H1 (cell line): ENCODE data around the gene GNG7. TPM values are rescaled to one million over a fixed set of nuclear protein-coding genes. Genes with fewer than 3 reads are reported as not detected.

Source experiments
- CTCF ChIA-PET: fragments of 300-600 bp; sonication (Branson Sonifier 250); formaldehyde crosslinking; loops from one replicate; lab custom pipeline; 2021; ENCODE audit not compliant: partially characterized antibody; lab: Charles Lee
- POLR2A ChIA-PET: fragments of 300-600 bp; sonication (Branson Sonifier 250); formaldehyde crosslinking; loops from one replicate; lab custom pipeline; 2021; ENCODE audit warnings: inconsistent platforms; ENCODE audit not compliant: partially characterized antibody; lab: Charles Lee
- DNase-seq, 2 experiments: peaks; one replicate each; pipeline versions ENCODE4 v3.0.0 to v3.0.0-alpha.2; 2010 to 2022; ENCODE audit warnings: low spot score in 2 of 2, low read depth in 1 of 2, mixed read lengths in 1 of 2
- FAIRE-seq: peaks from 2 replicates; lab custom pipeline; 2011; peaks lifted over from hg19 to GRCh38; lab: Jason Lieb, UNC
- H2AFZ ChIP-seq: 2 replicates; pipeline ENCODE4 v1.8.1; 2012; ENCODE audit warnings: low read length, inconsistent platforms
- H2AK5ac ChIP-seq: 2 replicates; pipeline ENCODE4 v1.6.1; 2013; ENCODE audit warnings: low read depth, low read length
- H2BK120ac ChIP-seq: replicated peaks from 2 replicates; pipeline ENCODE3; 2013; ENCODE audit warnings: low read depth, low read length, inconsistent platforms
- H2BK12ac ChIP-seq: 2 replicates; pipeline ENCODE4 v1.6.1; 2013; ENCODE audit warnings: low read depth, low read length
- H2BK15ac ChIP-seq: 2 replicates; pipeline ENCODE4 v1.6.1; 2013; ENCODE audit warnings: low read length
- H2BK20ac ChIP-seq: 2 replicates; pipeline ENCODE4 v1.6.1; 2013; ENCODE audit warnings: low read length
- H2BK5ac ChIP-seq: 2 replicates; pipeline ENCODE4 v1.6.1; 2013; ENCODE audit warnings: low read depth, low read length
- H3K14ac ChIP-seq: 2 replicates; pipeline ENCODE4 v1.6.1; 2013; ENCODE audit warnings: inconsistent platforms; ENCODE audit not compliant: insufficient read length
- H3K18ac ChIP-seq: 2 replicates; pipeline ENCODE4 v1.6.1; 2013; ENCODE audit warnings: low read length; ENCODE audit errors: extremely low read depth
- H3K23ac ChIP-seq: 2 replicates; pipeline ENCODE4 v1.6.1; 2013; ENCODE audit warnings: inconsistent platforms; ENCODE audit not compliant: insufficient read length
- H3K23me2 ChIP-seq: 2 replicates; pipeline ENCODE4 v1.6.1; 2013; ENCODE audit warnings: low read depth, low read length
- H3K27ac ChIP-seq: 2 replicates; pipeline ENCODE4 v1.6.1; 2011; ENCODE audit warnings: low read depth, low read length, inconsistent platforms
- H3K27me3 ChIP-seq, 4 experiments: replicated peaks in 1 of 4; 1 replicate in 1 of 4; 2 replicates in 3 of 4; pipeline versions ENCODE4 v1.6.1 to v1.8.1; 2011 to 2013; ENCODE audit warnings: low read length in 3 of 4, mild to moderate bottlenecking in 3 of 4, inconsistent platforms in 2 of 4, mixed read lengths in 2 of 4, moderate library complexity in 1 of 4; ENCODE audit not compliant: control insufficient read depth in 3 of 4, insufficient read depth in 3 of 4; ENCODE audit errors: extremely low read depth in 1 of 4
- H3K36me3 ChIP-seq, 4 experiments: 2 replicates each; pipeline versions ENCODE4 v1.6.1 to v1.8.1; 2011 to 2013; ENCODE audit warnings: mild to moderate bottlenecking in 4 of 4, low read length in 3 of 4, moderate library complexity in 2 of 4, control low read depth in 1 of 4, inconsistent platforms in 1 of 4; ENCODE audit not compliant: insufficient read depth in 4 of 4, control insufficient read depth in 2 of 4
- H3K4ac ChIP-seq: replicated peaks from 2 replicates; pipeline ENCODE3; 2013; ENCODE audit warnings: low read length, low read depth, mixed read lengths, inconsistent platforms; ENCODE audit not compliant: insufficient read length
- H3K4me1 ChIP-seq, 4 experiments: replicated peaks in 1 of 4; 1 replicate in 1 of 4; 2 replicates in 3 of 4; pipeline versions ENCODE4 v1.6.1 to v1.8.1; 2011 to 2013; ENCODE audit warnings: low read length in 3 of 4, inconsistent platforms in 2 of 4, mixed read lengths in 1 of 4; ENCODE audit not compliant: insufficient read depth in 4 of 4, control insufficient read depth in 3 of 4
- H3K4me2 ChIP-seq, 2 experiments: 2 replicates each; pipeline versions ENCODE4 v1.6.1 to v1.8.1; 2011 to 2013; ENCODE audit warnings: low read depth in 2 of 2, low read length in 2 of 2, control low read depth in 1 of 2, inconsistent platforms in 1 of 2, mild to moderate bottlenecking in 1 of 2; ENCODE audit not compliant: insufficient read depth in 1 of 2
- H3K4me3 ChIP-seq, 4 experiments: fragments of 200-600, 300-600 bp in 1 of 4; sonication (generic), shearing (Covaris generic), sonication (Bioruptor Twin) in 1 of 4; 2 replicates each; pipeline versions ENCODE4 v1.5.1 to v1.8.1; 2011 to 2016; ENCODE audit warnings: low read length in 4 of 4, low read depth in 3 of 4, control low read depth in 2 of 4, inconsistent platforms in 2 of 4, mild to moderate bottlenecking in 2 of 4, mixed read lengths in 1 of 4, moderate library complexity in 1 of 4; ENCODE audit not compliant: insufficient read depth in 2 of 4; ENCODE audit errors: extremely low read depth in 1 of 4
- H3K56ac ChIP-seq: replicated peaks from 2 replicates; pipeline ENCODE3; 2013; ENCODE audit warnings: low read depth, mild to moderate bottlenecking, mixed read lengths, low read length, inconsistent platforms; ENCODE audit not compliant: insufficient read length
- H3K79me1 ChIP-seq: 2 replicates; pipeline ENCODE4 v1.6.1; 2013; ENCODE audit warnings: low read depth, low read length, control low read depth
- H3K79me2 ChIP-seq, 2 experiments: 2 replicates each; pipeline versions ENCODE4 v1.6.1 to v1.8.1; 2012 to 2013; ENCODE audit warnings: low read length in 2 of 2, mild to moderate bottlenecking in 2 of 2, inconsistent platforms in 1 of 2; ENCODE audit not compliant: insufficient read depth in 2 of 2, control insufficient read depth in 1 of 2
- H3K9ac ChIP-seq, 4 experiments: replicated peaks in 1 of 4; 1 replicate in 1 of 4; 2 replicates in 3 of 4; pipeline versions ENCODE4 v1.6.1 to v1.8.1; 2011 to 2013; ENCODE audit warnings: low read depth in 3 of 4, low read length in 3 of 4, control low read depth in 2 of 4, mild to moderate bottlenecking in 2 of 4, moderate library complexity in 2 of 4, inconsistent platforms in 1 of 4; ENCODE audit errors: extremely low read depth in 1 of 4
- H3K9me3 ChIP-seq, 2 experiments: 2 replicates each; pipeline versions ENCODE4 v1.6.1 to v1.8.1; 2012 to 2013; ENCODE audit warnings: mild to moderate bottlenecking in 2 of 2, moderate library complexity in 2 of 2, control low read depth in 1 of 2, inconsistent platforms in 1 of 2, low read depth in 1 of 2, low read length in 1 of 2, mixed read lengths in 1 of 2; ENCODE audit not compliant: insufficient read depth in 2 of 2
- H4K20me1 ChIP-seq, 2 experiments: replicated peaks in 1 of 2; 2 replicates each; pipeline versions ENCODE3 to v1.8.1; 2011 to 2013; ENCODE audit warnings: inconsistent platforms in 2 of 2, low read length in 2 of 2, mild to moderate bottlenecking in 1 of 2; ENCODE audit not compliant: insufficient read depth in 2 of 2, control insufficient read depth in 1 of 2
- H4K5ac ChIP-seq: 2 replicates; pipeline ENCODE4 v1.6.1; 2013; ENCODE audit warnings: low read length, low read depth, mixed read lengths, inconsistent platforms; ENCODE audit not compliant: insufficient read length
- H4K8ac ChIP-seq: 2 replicates; pipeline ENCODE4 v1.8.0; 2013; ENCODE audit warnings: mild to moderate bottlenecking, moderate library complexity, low read length, inconsistent platforms; ENCODE audit not compliant: insufficient read depth; ENCODE audit errors: extremely low read depth
- H4K91ac ChIP-seq: replicated peaks from 2 replicates; pipeline ENCODE3; 2013; ENCODE audit warnings: low read length, mixed read lengths, inconsistent platforms; ENCODE audit not compliant: insufficient read length
- CTBP2 ChIP-seq: IDR thresholded peaks from 2 replicates; pipeline ENCODE4 v1.7.0; 2011; ENCODE audit warnings: borderline replicate concordance, mild to moderate bottlenecking, moderate library complexity, mixed read lengths, low read length; ENCODE audit not compliant: insufficient read depth, insufficient read length
- FOSL1 ChIP-seq: IDR thresholded peaks from 2 replicates; pipeline ENCODE4 v1.6.1; 2011; ENCODE audit warnings: mild to moderate bottlenecking, low read depth, low read length, moderate library complexity; ENCODE audit not compliant: insufficient read depth
- RBBP5 ChIP-seq: IDR thresholded peaks from 2 replicates; pipeline ENCODE4 v1.7.1; 2012; ENCODE audit warnings: low read depth, mild to moderate bottlenecking, inconsistent platforms, low read length, moderate library complexity, borderline replicate concordance
- SAP30 ChIP-seq: fragments of 300-600 bp; sonication (generic); IDR thresholded peaks from 2 replicates; pipeline ENCODE4 v1.7.1; 2012; ENCODE audit warnings: low read length, moderate library complexity, mild to moderate bottlenecking, inconsistent platforms; ENCODE audit not compliant: insufficient read depth, insufficient replicate concordance
- TAF1 ChIP-seq: IDR thresholded peaks from 2 replicates; pipeline ENCODE4 v1.6.1; 2011; ENCODE audit warnings: mild to moderate bottlenecking, low read depth, low read length
- ZNF274 ChIP-seq: IDR thresholded peaks from 2 replicates; pipeline ENCODE4 v1.7.0; 2012; ENCODE audit warnings: low read length, borderline replicate concordance; ENCODE audit errors: extremely low read depth
- WGBS, 2 experiments: shearing (Covaris generic) in 1 of 2; methylation state at CpG; one replicate each; pipeline versions ENCODE4 v1.1.6 to v1.1.7; 2013 to 2015; ENCODE audit warnings: low lambda C conversion rate in 2 of 2, mixed read lengths in 2 of 2, inconsistent platforms in 1 of 2, low coverage in 1 of 2, missing lambda C conversion rate in 1 of 2; ENCODE audit not compliant: insufficient replicate concordance in 2 of 2, insufficient coverage in 1 of 2, insufficient read length in 1 of 2; ENCODE audit errors: extremely low coverage in 1 of 2, missing lambda C conversion rate in 1 of 2; 5-methylcytosine and 5-hydroxymethylcytosine counted together
- polyA plus RNA-seq, 7 experiments: library from polyadenylated mRNA; depleted of rRNA in 3 of 7; stranded (reverse) in 5 of 7; unstranded in 2 of 7; fragments of >200 nt in 5 of 7; fragments of 200-250 nt in 2 of 7; gene quantifications; 1 replicate in 5 of 7; 2 replicates in 1 of 7; 4 replicates in 1 of 7; pipeline versions ENCODE4 v1.2.1 to v1.2.3, GENCODE V29; 2011 to 2013; ENCODE audit warnings: missing spikeins in 2 of 7, mixed read lengths in 2 of 7
- total RNA-seq: library from RNA; stranded (reverse); fragmentation: NEBNext Ultra II Directional; extraction: Animal tissue kit (Norgen Biotek cat#: 25700); gene quantifications from 2 replicates; pipeline ENCODE4 v1.2.1, GENCODE V29; 2021
- TF ChIP-seq, protein P1 (sequence below), 3 experiments: IDR thresholded peaks; 1 replicate in 2 of 3; 2 replicates in 1 of 3; pipeline versions ENCODE4 v1.5.1 to v1.6.1; 2011; ENCODE audit warnings: low read length in 3 of 3, mild to moderate bottlenecking in 3 of 3, inconsistent platforms in 2 of 3, low read depth in 1 of 3, moderate library complexity in 1 of 3; ENCODE audit not compliant: insufficient read depth in 1 of 3; ENCODE audit errors: control extremely low read depth in 1 of 3

GNG7 gene
- total and polyA plus RNA-seq, 2 of the 8 experiments (the other 6 are each of a cell fraction or from before 2014, with no cell fraction given), result 2.8 to 7.8 TPM

DNA sequence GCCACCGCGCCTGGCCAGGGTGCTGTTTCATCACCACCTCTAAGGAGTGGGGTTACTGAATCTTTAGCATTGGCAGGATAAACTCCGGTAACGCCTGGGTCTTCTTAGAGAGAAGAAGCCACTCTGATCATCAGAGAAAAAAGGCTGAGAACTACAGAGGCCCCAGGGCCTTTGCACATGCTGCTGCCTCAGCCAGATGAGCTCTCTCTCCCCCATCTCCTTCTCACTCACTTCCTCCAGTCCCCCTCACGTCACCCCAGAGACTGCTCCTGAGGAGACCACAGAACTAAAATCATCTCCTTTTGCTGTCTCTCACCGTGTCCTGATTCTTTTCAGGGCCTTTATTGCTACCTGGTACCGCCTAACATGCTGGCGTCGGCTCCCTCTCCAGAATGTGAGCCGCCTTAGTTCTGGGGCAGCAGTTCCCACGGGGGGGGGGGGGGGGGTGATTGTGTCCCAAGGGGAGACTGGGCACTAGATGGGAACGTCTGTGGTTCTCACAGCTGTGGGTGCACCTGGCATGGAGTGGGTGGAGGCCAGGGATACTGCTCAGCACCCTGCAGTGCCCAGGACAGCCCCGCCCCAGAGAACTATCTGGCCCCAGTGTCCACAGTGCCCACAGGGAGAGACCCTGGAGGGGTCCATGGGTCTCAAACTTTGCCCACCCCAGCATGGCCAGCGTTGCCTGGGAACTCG, 23.8 kb upstream of the GNG7 start:
- ChIA-PET POLR2A (no interaction called here), CTCF (interaction anchor here (0.7 to 3.8 kb wide), 10 partner anchors 14 to 298 kb away, joined by 3 to 14 read pairs (median 4); partner anchors contain the start of genes SLC39A3 and TLE6)
- H2BK20ac ChIP-seq, result no peak overlapping the region
- H2BK5ac ChIP-seq, result no peak overlapping the region
- no peak overlapping the region for H4K5ac ChIP-seq
- no peak for DNase-seq
- H3K23ac ChIP-seq, result no peak overlapping the region
- no peak overlapping the region for H3K56ac ChIP-seq
- peaks cover 0 to 11% (median 0%) of the 10 kb centered on the region in 4 experiments; a peak in 1 of 7 replicates for H3K4me1 ChIP-seq
- H2BK15ac ChIP-seq, result no peak overlapping the region
- H3K27me3 ChIP-seq, result peaks cover 0 to 7% (median 3%) of the 10 kb centered on the region in 4 experiments; a peak in 4 of 7 replicates
- H3K36me3 ChIP-seq, result no peaks in the 10 kb centered on the region
- no peak overlapping the region for H3K18ac ChIP-seq
- H3K14ac ChIP-seq, result no peak overlapping the region
- H2BK120ac ChIP-seq, result no peak overlapping the region
- no peaks in the 10 kb centered on the region for H3K79me1 ChIP-seq
- no peaks in the 10 kb centered on the region for H3K79me2 ChIP-seq
- no peak overlapping the region for H4K8ac ChIP-seq
- H2AFZ ChIP-seq, result no peak overlapping the region
- H3K4ac ChIP-seq, result no peak overlapping the region
- H4K20me1 ChIP-seq, result peaks cover 0 to 2% of the 10 kb centered on the region in 2 experiments
- H3K27ac ChIP-seq, result no peak overlapping the region
- no peak overlapping the region for H3K4me3 ChIP-seq
- H2AK5ac ChIP-seq, result no peak overlapping the region
- no peak overlapping the region for H3K9ac ChIP-seq
- no peaks in the 10 kb centered on the region for H3K9me3 ChIP-seq
- H3K23me2 ChIP-seq, result peaks cover 5% of the 10 kb centered on the region; the same call in 1 of the 2 replicates
- no peak for FAIRE-seq
- H2BK12ac ChIP-seq, result no peak overlapping the region
- no peak overlapping the region for H4K91ac ChIP-seq
- WGBS, 2 experiments, result 90% methylated on average over 13 of the region's 15 CpGs; no CpG with 5 or more reads in 1 of the 2 experiments
- no peak overlapping the region for H3K4me2 ChIP-seq
- TF ChIP-seq, protein P1, sequence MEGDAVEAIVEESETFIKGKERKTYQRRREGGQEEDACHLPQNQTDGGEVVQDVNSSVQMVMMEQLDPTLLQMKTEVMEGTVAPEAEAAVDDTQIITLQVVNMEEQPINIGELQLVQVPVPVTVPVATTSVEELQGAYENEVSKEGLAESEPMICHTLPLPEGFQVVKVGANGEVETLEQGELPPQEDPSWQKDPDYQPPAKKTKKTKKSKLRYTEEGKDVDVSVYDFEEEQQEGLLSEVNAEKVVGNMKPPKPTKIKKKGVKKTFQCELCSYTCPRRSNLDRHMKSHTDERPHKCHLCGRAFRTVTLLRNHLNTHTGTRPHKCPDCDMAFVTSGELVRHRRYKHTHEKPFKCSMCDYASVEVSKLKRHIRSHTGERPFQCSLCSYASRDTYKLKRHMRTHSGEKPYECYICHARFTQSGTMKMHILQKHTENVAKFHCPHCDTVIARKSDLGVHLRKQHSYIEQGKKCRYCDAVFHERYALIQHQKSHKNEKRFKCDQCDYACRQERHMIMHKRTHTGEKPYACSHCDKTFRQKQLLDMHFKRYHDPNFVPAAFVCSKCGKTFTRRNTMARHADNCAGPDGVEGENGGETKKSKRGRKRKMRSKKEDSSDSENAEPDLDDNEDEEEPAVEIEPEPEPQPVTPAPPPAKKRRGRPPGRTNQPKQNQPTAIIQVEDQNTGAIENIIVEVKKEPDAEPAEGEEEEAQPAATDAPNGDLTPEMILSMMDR (IDR thresholded peaks at IDR 0.05; ENCODE audit: control extremely low read depth in 1 of 3, insufficient read depth in 1 of 3, low read depth in 1 of 3, low read length in 3 of 3), result no peak
- TF ChIP-seq RBBP5 (no peak), TAF1 (no peak), CTBP2 (no peak), FOSL1 (no peak), SAP30 (no peak), ZNF274 (no peak)
